ENCODE data around the gene THSD4.

THSD4 gene

DNA sequence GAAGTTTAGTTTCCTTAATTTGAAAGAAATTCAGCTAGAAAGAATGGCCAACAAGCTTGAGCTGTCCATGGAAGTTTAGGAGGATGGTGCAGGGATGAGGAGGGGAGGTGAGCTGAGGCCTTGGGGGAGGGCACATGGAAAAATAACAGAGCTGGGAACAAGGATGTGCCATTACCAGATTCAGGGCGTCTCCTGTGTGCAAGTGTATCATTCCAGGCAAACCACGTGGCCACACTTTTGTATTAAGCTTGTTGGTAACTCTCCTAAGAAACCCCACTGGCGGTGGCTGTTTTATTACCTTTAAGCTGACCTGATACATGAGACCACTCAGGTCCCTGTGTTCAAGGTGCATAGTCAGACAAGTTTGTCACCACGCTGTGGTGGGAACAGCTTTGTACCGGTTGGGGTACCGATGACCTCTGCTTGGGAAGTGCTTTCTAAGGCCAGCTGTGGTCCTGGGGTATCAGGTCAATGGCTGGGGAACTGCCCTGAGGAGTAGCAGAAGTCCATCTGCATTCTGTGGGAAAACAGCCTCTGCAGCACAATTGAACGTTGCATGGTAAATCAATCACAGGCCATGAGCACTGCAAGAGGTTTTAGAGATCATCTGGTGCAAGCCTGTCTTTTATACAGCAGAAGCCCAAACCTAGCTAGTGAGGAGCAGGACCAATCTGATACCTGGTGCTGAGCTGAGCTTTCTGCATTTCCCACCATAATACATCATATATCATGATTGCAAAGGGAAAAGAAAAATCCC is 235.5 kb downstream of the THSD4 start:
- H3K36me3 ChIP-seq, result no peaks in the 10 kb centered on the region
- no peaks in the 10 kb centered on the region for H3K27me3 ChIP-seq
- H3K9ac ChIP-seq, result no peak overlapping the region
- no peaks in the 10 kb centered on the region for H3K4me1 ChIP-seq
- no peaks in the 10 kb centered on the region for H3K9me3 ChIP-seq (replicated peaks in 1 of 11)
- H3K4me3 ChIP-seq, result no peak overlapping the region
- no peaks in the 10 kb centered on the region for H4K20me1 ChIP-seq
- no peak for TF ChIP-seq Cebpa-rat (IDR thresholded peaks at IDR 0.05)
- no peak overlapping the region for H3K4me2 ChIP-seq
- no peak overlapping the region for H3K27ac ChIP-seq

DNA sequence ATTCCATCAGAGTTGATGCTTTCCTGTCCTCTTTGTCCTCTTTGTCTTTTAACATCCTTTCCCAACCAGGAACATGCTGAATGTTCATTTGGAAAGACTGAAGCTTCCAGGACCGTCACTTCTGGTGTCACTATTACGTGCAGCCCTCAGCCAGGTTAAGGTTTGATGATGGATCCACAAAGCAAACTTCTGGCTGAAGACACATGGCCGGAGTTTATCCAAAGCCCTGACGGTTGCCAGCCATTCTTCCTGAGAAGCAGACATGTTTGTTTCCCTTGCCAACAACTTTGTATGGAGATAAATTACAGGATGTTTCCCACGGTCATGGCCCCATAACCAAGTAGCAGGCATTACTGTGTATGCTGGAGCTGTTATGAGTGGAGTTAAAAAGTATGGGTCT is 236.9 kb downstream of the THSD4 start:
- Histone ChIP-seq H3K9ac (no peak overlapping the region), H4K20me1 (no peaks in the 10 kb centered on the region), H3K27me3 (no peaks in the 10 kb centered on the region), H3K9me3 (replicated peaks in 1 of 11) (no peaks in the 10 kb centered on the region), H3K36me3 (no peaks in the 10 kb centered on the region), H3K4me2 (no peak overlapping the region), H3K4me1 (no peaks in the 10 kb centered on the region), H3K4me3 (no peak overlapping the region), H3K27ac (no peak overlapping the region)
- no peak for TF ChIP-seq Cebpa-rat (IDR thresholded peaks at IDR 0.05)

DNA sequence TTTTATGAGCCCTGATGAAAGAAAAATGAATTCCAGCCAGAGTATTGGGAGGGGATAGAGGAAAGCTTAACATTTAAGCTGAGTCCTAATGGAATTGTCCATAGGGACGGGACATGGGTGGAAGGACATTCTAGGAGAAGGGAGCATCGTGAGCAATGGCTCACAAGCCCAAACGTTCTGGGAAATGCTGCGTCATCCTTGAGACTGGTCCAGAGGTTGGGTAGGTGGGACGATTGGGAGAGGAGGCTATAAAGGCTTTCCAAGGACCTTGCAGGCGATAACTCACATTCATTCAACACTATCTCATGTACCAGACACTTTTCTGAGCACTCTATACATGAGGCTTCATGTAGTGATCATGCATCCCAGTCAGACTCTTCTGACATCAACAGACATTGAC is 237.5 kb downstream of the THSD4 start:
- Histone ChIP-seq H3K4me1 (no peaks in the 10 kb centered on the region), H3K4me2 (no peak overlapping the region), H3K36me3 (no peaks in the 10 kb centered on the region), H3K9ac (no peak overlapping the region), H3K27ac (no peak overlapping the region), H3K4me3 (no peak overlapping the region), H3K9me3 (replicated peaks in 1 of 11) (no peaks in the 10 kb centered on the region), H3K27me3 (no peaks in the 10 kb centered on the region), H4K20me1 (no peaks in the 10 kb centered on the region)
- TF ChIP-seq Cebpa-rat (IDR thresholded peaks at IDR 0.05), result no peak

DNA sequence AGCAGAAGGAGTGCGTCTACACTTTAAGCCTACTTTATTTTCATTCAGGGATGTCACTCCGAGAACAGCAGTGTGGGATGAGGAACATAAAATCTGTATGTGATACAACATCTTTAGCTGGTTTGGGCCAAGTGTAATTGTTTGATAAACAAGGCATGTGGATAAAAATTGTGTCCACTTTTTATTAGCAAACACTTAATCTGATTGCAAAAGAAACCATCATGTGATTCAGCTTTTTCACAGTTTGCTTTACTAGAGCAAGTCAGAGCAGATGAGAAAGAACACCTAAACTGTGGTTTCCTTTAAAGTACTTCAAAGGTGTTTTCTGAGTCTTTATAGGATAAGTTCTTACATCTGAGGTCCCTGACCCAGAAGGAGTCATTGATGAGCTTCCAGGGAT is 237.9 kb downstream of the THSD4 start:
- Histone ChIP-seq H3K27ac (no peak overlapping the region), H3K4me3 (no peak overlapping the region), H3K4me2 (no peak overlapping the region), H4K20me1 (no peaks in the 10 kb centered on the region), H3K4me1 (no peaks in the 10 kb centered on the region), H3K9me3 (replicated peaks in 1 of 11) (no peaks in the 10 kb centered on the region), H3K9ac (no peak overlapping the region), H3K36me3 (no peaks in the 10 kb centered on the region), H3K27me3 (no peaks in the 10 kb centered on the region)
- no peak for TF ChIP-seq Cebpa-rat (IDR thresholded peaks at IDR 0.05)

DNA sequence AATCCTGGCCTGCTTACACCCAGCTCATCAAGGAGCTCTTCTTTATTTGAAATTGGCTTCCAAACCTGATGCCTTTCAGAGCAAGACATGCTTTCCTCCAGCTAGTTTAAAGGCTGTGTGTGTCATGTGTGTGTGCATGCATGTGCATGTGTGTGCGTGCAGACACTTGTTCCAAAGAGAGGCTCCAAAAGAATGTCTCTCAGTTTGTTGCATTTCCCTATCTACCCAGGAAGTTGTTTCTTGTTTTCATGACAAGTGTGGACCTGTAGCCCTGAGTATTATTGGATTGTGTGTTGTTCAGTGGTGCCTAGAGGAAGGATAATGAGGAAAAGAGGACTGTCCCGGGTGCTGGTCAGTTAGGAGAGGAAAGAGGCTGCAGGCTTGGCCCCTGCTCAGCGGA is 240.0 kb downstream of the THSD4 start:
- H3K4me3 ChIP-seq, result no peak overlapping the region
- no peaks in the 10 kb centered on the region for H3K9me3 ChIP-seq (replicated peaks in 1 of 11)
- H3K27me3 ChIP-seq, result no peaks in the 10 kb centered on the region
- H3K9ac ChIP-seq, result no peak overlapping the region
- no peaks in the 10 kb centered on the region for H3K36me3 ChIP-seq
- no peak for TF ChIP-seq Cebpa-rat (IDR thresholded peaks at IDR 0.05)
- H3K27ac ChIP-seq, result no peak overlapping the region
- no peak overlapping the region for H3K4me2 ChIP-seq
- no peaks in the 10 kb centered on the region for H3K4me1 ChIP-seq
- no peaks in the 10 kb centered on the region for H4K20me1 ChIP-seq

DNA sequence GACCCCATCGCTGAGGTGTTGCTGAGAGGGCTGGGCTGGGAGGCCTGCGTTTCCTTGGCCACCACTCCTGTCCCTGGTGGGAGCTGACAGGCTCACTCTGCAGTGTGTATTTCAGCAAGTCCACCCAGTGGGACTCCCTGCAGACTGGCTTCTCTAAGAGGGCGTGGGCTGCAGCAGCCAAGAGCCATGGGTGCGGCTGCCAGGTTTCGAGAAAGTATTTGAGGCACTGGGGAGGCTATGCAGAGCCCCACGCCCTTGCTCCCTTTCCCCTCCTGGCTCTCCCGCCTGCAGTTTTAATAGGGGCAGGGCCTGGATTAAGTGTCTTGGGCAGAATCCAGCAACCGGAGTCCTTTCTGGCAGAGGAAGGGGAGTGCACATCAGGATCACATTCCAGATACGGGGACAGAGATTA is 242.1 kb downstream of the THSD4 start:
- TF ChIP-seq Cebpa-rat (IDR thresholded peaks at IDR 0.05), result no peak
- Histone ChIP-seq H3K9ac (no peak overlapping the region), H3K27me3 (no peaks in the 10 kb centered on the region), H3K4me3 (no peak overlapping the region), H4K20me1 (no peaks in the 10 kb centered on the region), H3K9me3 (replicated peaks in 1 of 11) (no peaks in the 10 kb centered on the region), H3K27ac (no peak overlapping the region), H3K4me1 (no peaks in the 10 kb centered on the region), H3K4me2 (no peak overlapping the region), H3K36me3 (no peaks in the 10 kb centered on the region)

DNA sequence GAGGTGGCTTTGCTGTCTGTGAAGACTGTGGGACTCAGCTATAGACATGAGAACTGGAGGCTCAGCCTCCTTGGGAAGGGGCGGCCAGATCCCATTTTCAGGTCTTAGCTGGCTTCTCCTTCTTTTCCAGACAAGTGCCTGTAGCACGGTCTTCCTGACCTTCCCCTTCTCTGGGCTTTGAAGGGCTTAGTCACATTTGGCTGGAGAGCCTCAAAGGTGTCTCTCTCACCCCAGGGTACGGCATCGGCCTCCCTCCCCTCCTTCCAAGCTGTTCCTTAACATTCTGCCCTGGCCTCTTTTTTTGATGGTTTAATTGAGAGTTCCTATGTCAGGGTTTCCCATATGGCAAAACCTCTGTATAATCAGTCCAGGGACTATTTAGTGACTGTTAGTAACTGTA is 242.7 kb downstream of the THSD4 start:
- Histone ChIP-seq H3K4me1 (no peaks in the 10 kb centered on the region), H3K27me3 (no peaks in the 10 kb centered on the region), H3K36me3 (no peaks in the 10 kb centered on the region), H4K20me1 (no peaks in the 10 kb centered on the region), H3K4me3 (no peak overlapping the region), H3K9me3 (replicated peaks in 1 of 11) (no peaks in the 10 kb centered on the region), H3K9ac (no peak overlapping the region), H3K27ac (no peak overlapping the region), H3K4me2 (no peak overlapping the region)
- TF ChIP-seq Cebpa-rat (IDR thresholded peaks at IDR 0.05), result no peak

DNA sequence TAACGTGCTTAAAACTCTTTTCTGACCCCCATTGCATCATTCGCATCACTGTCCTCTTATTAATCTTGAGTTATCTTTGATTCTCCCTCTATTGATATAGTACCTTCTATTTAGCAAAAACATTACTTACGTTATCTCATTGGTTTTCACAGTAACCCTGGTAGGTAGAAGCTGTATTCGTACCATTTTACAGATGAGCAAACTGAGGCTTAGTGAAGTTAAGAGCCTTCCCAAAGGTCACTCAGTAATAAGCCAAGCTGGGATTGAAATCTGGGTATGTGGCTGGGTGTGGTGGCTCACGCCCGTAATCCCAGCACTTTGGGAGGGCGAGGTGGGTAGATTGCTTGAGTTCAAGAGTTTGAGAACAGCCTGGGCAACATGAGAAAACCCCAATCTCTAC is 244.0 kb downstream of the THSD4 start:
- H4K20me1 ChIP-seq, result no peaks in the 10 kb centered on the region
- H3K36me3 ChIP-seq, result no peaks in the 10 kb centered on the region
- no peaks in the 10 kb centered on the region for H3K9me3 ChIP-seq (replicated peaks in 1 of 11)
- no peak overlapping the region for H3K9ac ChIP-seq
- no peaks in the 10 kb centered on the region for H3K4me1 ChIP-seq
- no peak overlapping the region for H3K4me3 ChIP-seq
- TF ChIP-seq Cebpa-rat (IDR thresholded peaks at IDR 0.05), result no peak
- no peak overlapping the region for H3K27ac ChIP-seq
- H3K4me2 ChIP-seq, result no peak overlapping the region
- H3K27me3 ChIP-seq, result no peaks in the 10 kb centered on the region

DNA sequence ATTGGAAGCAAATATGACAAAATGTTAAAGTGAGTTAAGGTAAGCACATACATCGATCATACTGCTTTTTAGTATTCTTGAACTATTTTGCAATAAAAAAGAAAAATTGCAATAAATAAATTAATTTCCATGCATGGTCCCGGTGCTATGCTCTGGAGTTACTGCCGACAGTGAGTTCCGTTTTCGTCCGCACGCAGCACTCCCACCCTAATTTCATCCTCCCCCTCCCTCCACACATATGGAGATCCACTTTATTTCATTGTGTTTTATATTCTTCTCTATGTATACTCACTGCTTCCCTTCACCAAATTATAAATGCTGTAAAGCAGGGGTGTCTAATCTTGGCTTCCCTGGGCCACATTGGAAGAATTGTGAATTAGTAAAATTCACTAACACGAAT is 247.3 kb downstream of the THSD4 start:
- Histone ChIP-seq H4K20me1 (no peaks in the 10 kb centered on the region), H3K4me1 (0 out of 20 replicates have a peak, but pooled peaks cover 0 to 4% (median 0%) of the 10 kb centered on the region in 10 experiments), H3K4me2 (no peak overlapping the region), H3K27ac (no peak overlapping the region), H3K4me3 (no peak overlapping the region), H3K9me3 (replicated peaks in 1 of 11) (no peaks in the 10 kb centered on the region; a peak in 2 of 22 replicates), H3K27me3 (no peaks in the 10 kb centered on the region), H3K9ac (no peak overlapping the region), H3K36me3 (no peaks in the 10 kb centered on the region)
- no peak for TF ChIP-seq Cebpa-rat (IDR thresholded peaks at IDR 0.05)
